Parathyroid adenoma (tissue), 2 donors: ENCODE results near the gene AQP10.
A peak's percentile ranks its signal among the peaks of the same experiment; 100 is the strongest.
"Not testable (repeated sequence)": the region's sequence is repeated elsewhere in the genome, so short reads cannot be mapped to it uniquely, and the experiment has no call there.

Source experiments
- H2AFZ ChIP-seq: fragments of 300-600 bp; sonication (generic); one replicate; pipeline ENCODE4 v1.7.0; 2017; ENCODE audit warnings: antibody characterized with exemption, mild to moderate bottlenecking
- H3K27ac ChIP-seq: fragments of 300-600 bp; sonication (generic); one replicate; pipeline ENCODE4 v1.7.0; 2017
- H3K27me3 ChIP-seq: fragments of 300-600 bp; sonication (generic); one replicate; pipeline ENCODE4 v1.7.0; 2017; ENCODE audit warnings: low read length; ENCODE audit not compliant: control insufficient read depth, insufficient read depth
- H3K36me3 ChIP-seq: fragments of 300-600 bp; sonication (generic); one replicate; pipeline ENCODE4 v1.7.0; 2017; ENCODE audit warnings: low read length; ENCODE audit not compliant: control insufficient read depth, insufficient read depth
- H3K4me1 ChIP-seq: fragments of 300-600 bp; sonication (generic); one replicate; pipeline ENCODE4 v1.7.0; 2017; ENCODE audit warnings: control low read depth
- H3K4me2 ChIP-seq: fragments of 300-600 bp; sonication (generic); one replicate; pipeline ENCODE4 v1.7.0; 2017; ENCODE audit warnings: low read length
- H3K4me3 ChIP-seq: fragments of 300-600 bp; sonication (generic); one replicate; pipeline ENCODE4 v1.7.0; 2017; ENCODE audit warnings: low read depth, low read length
- H3K79me2 ChIP-seq: fragments of 300-600 bp; sonication (generic); one replicate; pipeline ENCODE4 v1.7.0; 2017; ENCODE audit warnings: control low read depth
- H3K9ac ChIP-seq: fragments of 300-600 bp; sonication (generic); one replicate; pipeline ENCODE4 v1.7.0; 2017; ENCODE audit warnings: mild to moderate bottlenecking
- H3K9me3 ChIP-seq: fragments of 300-600 bp; sonication (generic); one replicate; pipeline ENCODE4 v1.7.0; 2017; ENCODE audit warnings: low read length; ENCODE audit not compliant: control insufficient read depth
- CTCF ChIP-seq: fragments of 300-600 bp; sonication (generic); IDR thresholded peaks from one replicate; pipeline ENCODE4 v1.7.0; 2017; ENCODE audit warnings: antibody characterized with exemption, mild to moderate bottlenecking
- donor health status: primary hyperparathyroidism.

AQP10 gene

GRCh38 chr1:154316704-154317103 lies 4.2 kb upstream of the AQP10 start:
- Histone ChIP-seq H3K36me3 (no peaks in the 10 kb centered on the region), H3K9me3 (no peaks in the 10 kb centered on the region)
- TF ChIP-seq CTCF = no peak

DNA sequence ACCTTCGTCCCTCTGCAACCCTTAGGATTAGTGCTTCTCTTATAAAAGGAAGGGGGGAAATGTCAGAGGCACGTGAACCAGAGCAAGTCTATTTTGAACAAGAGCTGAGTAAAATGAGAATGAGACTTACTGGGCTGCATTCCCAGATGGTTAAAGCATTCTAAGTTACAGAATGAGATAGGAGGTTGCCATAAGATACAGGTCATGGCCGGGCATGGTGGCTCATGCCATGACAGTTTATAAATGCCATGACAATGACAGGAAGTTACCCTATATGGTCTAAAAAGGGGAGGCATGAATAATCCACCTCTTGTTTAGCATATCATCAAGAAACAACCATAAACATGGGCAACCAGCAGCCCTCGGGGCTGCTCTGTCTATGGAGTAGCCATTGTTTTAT lies 2.5 kb upstream of the AQP10 start:
- Histone ChIP-seq H3K4me2 (no peak overlapping the region), H3K36me3 (no peaks in the 10 kb centered on the region), H3K79me2 (no peaks in the 10 kb centered on the region), H3K9me3 (no peaks in the 10 kb centered on the region), H3K27me3 (no peaks in the 10 kb centered on the region), H3K27ac (no peak overlapping the region), H3K4me3 (no peak overlapping the region), H3K4me1 (no peaks in the 10 kb centered on the region), H2AFZ (no peak overlapping the region), H3K9ac (no peak overlapping the region)
- TF ChIP-seq CTCF = no peak

More at GRCh38 chr1:154316704-154317103, 4.2 kb upstream of the AQP10 start:
- Histone ChIP-seq H3K4me2 (no peak overlapping the region), H3K4me3 (no peak overlapping the region), H3K4me1 (no peaks in the 10 kb centered on the region), H2AFZ (no peak overlapping the region), H3K27me3 (no peaks in the 10 kb centered on the region), H3K79me2 (no peaks in the 10 kb centered on the region), H3K9ac (no peak overlapping the region), H3K27ac (no peak overlapping the region)

DNA sequence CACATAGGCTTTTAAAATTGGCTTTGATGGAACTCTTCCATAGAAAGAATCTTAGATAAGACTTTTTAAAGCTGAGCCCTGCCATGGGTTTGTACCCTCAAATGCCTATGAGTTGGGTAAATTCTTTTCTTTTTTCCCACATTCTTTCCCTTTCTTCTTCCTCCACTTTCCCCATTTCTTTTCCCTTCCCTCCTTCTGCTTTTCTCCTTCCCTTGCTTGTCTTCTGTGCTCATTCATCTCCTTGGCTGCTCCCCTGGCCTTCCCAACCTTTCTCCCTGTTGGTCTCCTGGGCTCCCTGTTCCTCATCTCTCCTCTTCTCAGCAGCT lies 679 bp downstream of the AQP10 start:
- not testable (repeated sequence) for H3K9me3 ChIP-seq, H3K4me1 ChIP-seq, H3K9ac ChIP-seq, H3K27me3 ChIP-seq, H3K4me2 ChIP-seq, H3K36me3 ChIP-seq, H3K27ac ChIP-seq, H2AFZ ChIP-seq, H3K4me3 ChIP-seq, H3K79me2 ChIP-seq

DNA sequence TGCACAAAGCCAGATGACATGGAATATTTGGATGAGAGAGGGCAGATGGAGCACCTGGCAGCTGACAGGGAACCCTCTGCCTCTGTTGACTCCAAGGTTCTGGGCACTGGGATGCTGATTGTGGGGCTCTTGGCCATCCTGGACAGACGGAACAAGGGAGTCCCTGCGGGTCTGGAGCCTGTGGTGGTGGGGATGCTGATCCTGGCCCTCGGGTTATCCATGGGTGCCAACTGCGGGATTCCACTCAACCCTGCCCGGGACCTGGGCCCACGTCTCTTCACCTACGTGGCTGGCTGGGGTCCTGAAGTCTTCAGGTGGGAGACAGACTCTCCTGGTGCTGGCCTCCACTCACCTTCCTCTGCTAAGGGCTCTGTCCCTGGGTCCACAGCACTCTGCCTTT lies 2.6 kb downstream of the AQP10 start:
- H3K27me3 ChIP-seq = no peaks in the 10 kb centered on the region
- H3K4me1 ChIP-seq = no peaks in the 10 kb centered on the region
- H3K9me3 ChIP-seq = no peaks in the 10 kb centered on the region
- H3K79me2 ChIP-seq = no peaks in the 10 kb centered on the region
- H3K36me3 ChIP-seq = no peaks in the 10 kb centered on the region
- no peak overlapping the region for H3K4me2 ChIP-seq
- no peak overlapping the region for H3K9ac ChIP-seq
- H3K27ac ChIP-seq = no peak overlapping the region
- no peak overlapping the region for H2AFZ ChIP-seq
- no peak overlapping the region for H3K4me3 ChIP-seq
- no peak for TF ChIP-seq CTCF

- Histone ChIP-seq H2AFZ (peak overlapping the region; percentile 83), H3K4me3 (peak overlapping the region; percentile 64), H3K27ac (no peak overlapping the region), H3K4me2 (peak overlapping the region; percentile 76), H3K9ac (no peak overlapping the region), H3K9me3 (no peaks in the 10 kb centered on the region), H3K36me3 (no peaks in the 10 kb centered on the region), H3K27me3 (no peaks in the 10 kb centered on the region), H3K79me2 (no peaks in the 10 kb centered on the region), H3K4me1 (peaks cover 3% of the 10 kb centered on the region)
- TF ChIP-seq CTCF = no peak
Measured at GRCh38 chr1:154324241-154324640, 3.3 kb downstream of the AQP10 start.
